ENCODE results near the gene OR5AL1. TPM values are rescaled to one million over a fixed set of nuclear protein-coding genes. Genes with fewer than 3 reads are reported as not detected.
"Not testable (repeated sequence)": the region's sequence is repeated elsewhere in the genome, so short reads cannot be mapped to it uniquely, and the experiment has no call there.

Gene OR5AL1
- not detected for total RNA-seq

GRCh38 chr11:56412396-56412795, at the start of gene OR5AL1:
TSS of gene OR5AL1 (plus strand) at chr11:56412696.
- no peaks in the 10 kb centered on the region for H3K4me1 ChIP-seq (ENCODE audit: insufficient read depth, low read length)
- no peaks in the 10 kb centered on the region for H3K27me3 ChIP-seq (ENCODE audit: insufficient read depth, low read length)
- H3K4me3 ChIP-seq (ENCODE audit: low read length): no peak within 1 kb of the TSS
- no peaks in the 10 kb centered on the region for H3K9me3 ChIP-seq (ENCODE audit: low read depth, low read length)

GRCh38 chr11:56375324-56375723, 37.2 kb upstream of the OR5AL1 start, which contains the start of gene OR8U1:
TSS of gene OR8U1 (plus strand) at chr11:56375624. CDS start at chr11:56375624, 0 bp downstream.
- no peaks in the 10 kb centered on the region for H3K4me1 ChIP-seq (ENCODE audit: insufficient read depth, low read length)
- no peak within 1 kb of the TSS for H3K4me3 ChIP-seq (ENCODE audit: low read length)
- no peaks in the 10 kb centered on the region for H3K27me3 ChIP-seq (ENCODE audit: insufficient read depth, low read length)

GRCh38 chr11:56380120-56380519, 32.4 kb upstream of the OR5AL1 start:
- H3K4me3 ChIP-seq (ENCODE audit: low read length): no peak overlapping the region
- H3K4me1 ChIP-seq (ENCODE audit: insufficient read depth, low read length): no peaks in the 10 kb centered on the region
- H3K27me3 ChIP-seq (ENCODE audit: insufficient read depth, low read length): no peaks in the 10 kb centered on the region
- no peaks in the 10 kb centered on the region for H3K9me3 ChIP-seq (ENCODE audit: low read depth, low read length)

More at GRCh38 chr11:56375324-56375723, 37.2 kb upstream of the OR5AL1 start, which contains the start of gene OR8U1:
- no peaks in the 10 kb centered on the region for H3K9me3 ChIP-seq (ENCODE audit: low read depth, low read length)

- Histone ChIP-seq H3K4me3 (ENCODE audit: low read length) (no peak overlapping the region), H3K4me1 (ENCODE audit: insufficient read depth, low read length) (no peaks in the 10 kb centered on the region), H3K27me3 (ENCODE audit: insufficient read depth, low read length) (no peaks in the 10 kb centered on the region), H3K9me3 (ENCODE audit: low read depth, low read length) (no peaks in the 10 kb centered on the region)
Measured at GRCh38 chr11:56394381-56394780, 18.1 kb upstream of the OR5AL1 start.

- Histone ChIP-seq H3K4me1 (ENCODE audit: insufficient read depth, low read length) (no peaks in the 10 kb centered on the region), H3K4me3 (ENCODE audit: low read length) (no peak overlapping the region), H3K9me3 (ENCODE audit: low read depth, low read length) (no peaks in the 10 kb centered on the region), H3K27me3 (ENCODE audit: insufficient read depth, low read length) (no peaks in the 10 kb centered on the region)
Measured at GRCh38 chr11:56396047-56396446, 16.4 kb upstream of the OR5AL1 start.

- not testable (repeated sequence) for H3K4me3 ChIP-seq (ENCODE audit: low read length); H3K4me1 ChIP-seq (ENCODE audit: insufficient read depth, low read length); H3K27me3 ChIP-seq (ENCODE audit: insufficient read depth, low read length)
- peaks cover 10% of the 10 kb centered on the region for H3K9me3 ChIP-seq (ENCODE audit: low read depth, low read length)
Measured at GRCh38 chr11:56401858-56402461, 10.5 kb upstream of the OR5AL1 start.

- Histone ChIP-seq H3K4me3 (ENCODE audit: low read length) (no peak overlapping the region), H3K9me3 (ENCODE audit: low read depth, low read length) (peaks cover 10% of the 10 kb centered on the region), H3K27me3 (ENCODE audit: insufficient read depth, low read length) (no peaks in the 10 kb centered on the region), H3K4me1 (ENCODE audit: insufficient read depth, low read length) (no peaks in the 10 kb centered on the region)
Measured at GRCh38 chr11:56404393-56404792, 8.1 kb upstream of the OR5AL1 start.

GRCh38 chr11:56410801-56411200, 1.7 kb upstream of the OR5AL1 start:
- Histone ChIP-seq H3K27me3 (ENCODE audit: insufficient read depth, low read length) (no peaks in the 10 kb centered on the region), H3K9me3 (ENCODE audit: low read depth, low read length) (peaks cover 5% of the 10 kb centered on the region), H3K4me1 (ENCODE audit: insufficient read depth, low read length) (no peaks in the 10 kb centered on the region), H3K4me3 (ENCODE audit: low read length) (no peak overlapping the region)

- peaks cover 7% of the 10 kb centered on the region for H3K9me3 ChIP-seq (ENCODE audit: low read depth, low read length)
- H3K4me3 ChIP-seq (ENCODE audit: low read length): no peak overlapping the region
Measured at GRCh38 chr11:56453521-56453920, 41.0 kb downstream of the OR5AL1 start.

GRCh38 chr11:56457076-56457475, 44.6 kb downstream of the OR5AL1 start:
- Histone ChIP-seq H3K4me3 (ENCODE audit: low read length) (no peak overlapping the region), H3K27me3 (ENCODE audit: insufficient read depth, low read length) (no peaks in the 10 kb centered on the region), H3K9me3 (ENCODE audit: low read depth, low read length) (peaks cover 7% of the 10 kb centered on the region), H3K4me1 (ENCODE audit: insufficient read depth, low read length) (no peaks in the 10 kb centered on the region)

More at GRCh38 chr11:56453521-56453920, 41.0 kb downstream of the OR5AL1 start:
- no peaks in the 10 kb centered on the region for H3K27me3 ChIP-seq (ENCODE audit: insufficient read depth, low read length)
- no peaks in the 10 kb centered on the region for H3K4me1 ChIP-seq (ENCODE audit: insufficient read depth, low read length)

Other genes with a start within 250 kb of the OR5AL1 start
- gene OR5J2, start 236.1 kb upstream of the OR5AL1 start, total RNA-seq: not detected
- gene OR5T2, start 178.4 kb upstream of the OR5AL1 start, total RNA-seq: not detected
- not detected for gene OR5T3, start 160.4 kb upstream of the OR5AL1 start, total RNA-seq
- gene OR5T1, start 138.5 kb upstream of the OR5AL1 start, total RNA-seq: not detected
- gene OR8H1, start 120.4 kb upstream of the OR5AL1 start, total RNA-seq: not detected
- not detected for gene OR8K3, start 97.6 kb upstream of the OR5AL1 start, total RNA-seq
- gene OR8K1, start 66.7 kb upstream of the OR5AL1 start, total RNA-seq: not detected
- gene OR8J1, start 58.4 kb upstream of the OR5AL1 start, total RNA-seq: not detected
- gene OR8U1, start 37.1 kb upstream of the OR5AL1 start, total RNA-seq: not detected
- gene OR5M3, start 60.7 kb downstream of the OR5AL1 start, total RNA-seq: not detected
- gene OR5M8, start 78.7 kb downstream of the OR5AL1 start, total RNA-seq: not detected
- gene OR5M11, start 130.6 kb downstream of the OR5AL1 start, total RNA-seq: not detected
- gene OR5M10, start 165.0 kb downstream of the OR5AL1 start, total RNA-seq: not detected
- gene OR5M1, start 202.2 kb downstream of the OR5AL1 start, total RNA-seq: not detected
- gene OR5AP2, start 229.7 kb downstream of the OR5AL1 start, total RNA-seq: not detected